Keratinocyte (primary cell): Measurements from ENCODE around the gene DIABLO. TPM values are rescaled to one million over a fixed set of nuclear protein-coding genes. Genes with fewer than 3 reads are reported as not detected.

ENCODE experiments used
- DNase-seq: peaks from one replicate; pipeline ENCODE4 v3.0.0-alpha.2; 2011; ENCODE audit warnings: low read depth, missing footprints, low spot score
- FAIRE-seq: peaks from 2 replicates; lab custom pipeline; 2011; peaks lifted over from hg19 to GRCh38; lab: Jason Lieb, UNC
- H2AFZ ChIP-seq: 2 replicates; pipeline ENCODE4 v1.6.0; 2012; ENCODE audit warnings: low read length, control low read depth, inconsistent platforms; ENCODE audit not compliant: control insufficient read depth
- H3K27ac ChIP-seq: 2 replicates; pipeline ENCODE4 v1.5.1; 2011; ENCODE audit warnings: low read length; ENCODE audit not compliant: control insufficient read depth, insufficient read depth
- H3K27me3 ChIP-seq: 3 replicates; pipeline ENCODE4 v1.6.0; 2011; ENCODE audit warnings: low read length; ENCODE audit not compliant: control insufficient read depth, insufficient read depth; ENCODE audit errors: extremely low read depth
- H3K36me3 ChIP-seq, 2 experiments: 2 replicates in 1 of 2; 3 replicates in 1 of 2; pipeline ENCODE4 v1.5.1; 2011; ENCODE audit warnings: low read length in 2 of 2, mild to moderate bottlenecking in 1 of 2; ENCODE audit not compliant: control insufficient read depth in 2 of 2, insufficient read depth in 2 of 2; ENCODE audit errors: extremely low read depth in 1 of 2
- H3K4me1 ChIP-seq: 3 replicates; pipeline ENCODE4 v1.5.1; 2011; ENCODE audit warnings: low read length; ENCODE audit not compliant: control insufficient read depth, insufficient read depth; ENCODE audit errors: extremely low read depth
- H3K4me2 ChIP-seq: 3 replicates; pipeline ENCODE4 v1.6.0; 2011; ENCODE audit warnings: low read depth, low read length; ENCODE audit not compliant: control insufficient read depth, insufficient read depth; ENCODE audit errors: extremely low read depth
- H3K4me3 ChIP-seq, 3 experiments: fragments of 200-600 bp in 1 of 3; sonication (generic) in 1 of 3; 2 replicates in 2 of 3; 3 replicates in 1 of 3; pipeline ENCODE4 v1.5.1; 2011 to 2016; ENCODE audit warnings: low read length in 3 of 3, mild to moderate bottlenecking in 3 of 3, control low read depth in 2 of 3, inconsistent platforms in 1 of 3, low read depth in 1 of 3, mixed read lengths in 1 of 3, mixed run types in 1 of 3, moderate library complexity in 1 of 3; ENCODE audit not compliant: control insufficient read depth in 2 of 3, insufficient read depth in 2 of 3; ENCODE audit errors: extremely low read depth in 1 of 3
- H3K79me2 ChIP-seq: 2 replicates; pipeline ENCODE4 v1.6.0; 2012; ENCODE audit warnings: low read length; ENCODE audit not compliant: control insufficient read depth, insufficient read depth
- H3K9ac ChIP-seq: 3 replicates; pipeline ENCODE4 v1.6.0; 2011; ENCODE audit warnings: low read length; ENCODE audit not compliant: control insufficient read depth, insufficient read depth; ENCODE audit errors: extremely low read depth
- H3K9me1 ChIP-seq: 3 replicates; pipeline ENCODE4 v1.6.0; 2011; ENCODE audit warnings: low read length; ENCODE audit not compliant: control insufficient read depth, insufficient read depth; ENCODE audit errors: extremely low read depth
- H3K9me3 ChIP-seq: 2 replicates; pipeline ENCODE4 v1.5.1; 2012; ENCODE audit warnings: low read depth, low read length; ENCODE audit not compliant: control insufficient read depth
- H4K20me1 ChIP-seq: 3 replicates; pipeline ENCODE4 v1.6.0; 2011; ENCODE audit warnings: low read length; ENCODE audit not compliant: control insufficient read depth, insufficient read depth; ENCODE audit errors: extremely low read depth
- CTCF ChIP-seq, 3 experiments: IDR thresholded peaks in 1 of 3; conservative IDR thresholded peaks in 1 of 3; optimal IDR thresholded peaks in 1 of 3; 2 replicates in 2 of 3; 3 replicates in 1 of 3; pipeline versions ENCODE3 to v1.5.1; 2011; ENCODE audit warnings: low read length in 3 of 3, mild to moderate bottlenecking in 3 of 3, moderate library complexity in 2 of 3, control low read depth in 1 of 3, inconsistent platforms in 1 of 3; ENCODE audit not compliant: insufficient read depth in 2 of 3; ENCODE audit errors: extremely low read depth in 1 of 3
- EZH2 ChIP-seq: IDR thresholded peaks from one replicate; pipeline ENCODE4 v1.6.1; 2012; ENCODE audit warnings: inconsistent platforms, mild to moderate bottlenecking, low read length, moderate library complexity
- dilution Hi-C: fragments of 300-500 bp; cut with MboI; formaldehyde crosslinking; loops from one replicate; pipeline ENCODE4 v1.7.0; 2020; ENCODE audit warnings: low sequenced_read_pairs; ENCODE audit not compliant: extremely low pct_ligation_motif_present
- polyA plus RNA-seq, 5 experiments: library from polyadenylated mRNA; depleted of rRNA in 3 of 5; stranded (reverse) in 3 of 5; stranded (forward) in 1 of 5; unstranded in 1 of 5; fragments of >200 nt; gene quantifications; 1 replicate in 1 of 5; 2 replicates in 3 of 5; 3 replicates in 1 of 5; pipeline versions ENCODE4 v1.2.1 to v1.2.3, GENCODE V29; 2011 to 2012; ENCODE audit warnings: missing spikeins in 2 of 5, low read depth in 1 of 5, low replicate concordance in 1 of 5

DIABLO gene
- polyA plus RNA-seq, 1 donor (not counting 4 experiments of a cell fraction or from before 2014, with no cell fraction given): 41.6 TPM

GRCh38 chr12:122171399-122171798, 54.5 kb downstream of the DIABLO start:
- Histone ChIP-seq H4K20me1 (no peaks in the 10 kb centered on the region), H3K9ac (no peak overlapping the region), H3K36me3 (no peaks in the 10 kb centered on the region), H3K27me3 (peaks cover 8% of the 10 kb centered on the region), H3K9me1 (no peaks in the 10 kb centered on the region), H3K4me1 (no peaks in the 10 kb centered on the region), H3K79me2 (no peaks in the 10 kb centered on the region), H3K9me3 (no peaks in the 10 kb centered on the region), H3K27ac (no peak overlapping the region), H3K4me2 (no peak overlapping the region), H3K4me3 (no peak overlapping the region), H2AFZ (no peak overlapping the region)
- no peak for FAIRE-seq
- DNase-seq: no peak
- TF ChIP-seq EZH2 (no peak), CTCF (optimal IDR thresholded peaks at IDR 0.05 in 1 of 3, IDR thresholded peaks at IDR 0.05 in 1 of 3, conservative IDR thresholded peaks at IDR 0.05 in 1 of 3; ENCODE audit: extremely low read depth in 1 of 3, insufficient read depth in 2 of 3, low read length in 3 of 3) (no peak)
- dilution Hi-C loops: no loop called here

GRCh38 chr12:122168492-122168891, 57.4 kb downstream of the DIABLO start:
- Histone ChIP-seq H3K9me1 (no peaks in the 10 kb centered on the region), H3K79me2 (no peaks in the 10 kb centered on the region), H3K36me3 (no peaks in the 10 kb centered on the region), H3K27ac (no peak overlapping the region), H3K4me3 (no peak overlapping the region), H3K9me3 (no peaks in the 10 kb centered on the region), H4K20me1 (no peaks in the 10 kb centered on the region), H3K27me3 (peaks cover 8% of the 10 kb centered on the region), H3K4me2 (no peak overlapping the region), H3K4me1 (no peaks in the 10 kb centered on the region), H3K9ac (no peak overlapping the region), H2AFZ (no peak overlapping the region)
- dilution Hi-C loops: no loop called here
- no peak for TF ChIP-seq CTCF (optimal IDR thresholded peaks at IDR 0.05 in 1 of 3, IDR thresholded peaks at IDR 0.05 in 1 of 3, conservative IDR thresholded peaks at IDR 0.05 in 1 of 3; ENCODE audit: extremely low read depth in 1 of 3, insufficient read depth in 2 of 3, low read length in 3 of 3)
- TF ChIP-seq EZH2: no peak
- DNase-seq (no peak), FAIRE-seq (no peak)
